PFSK-1 (cell line): ENCODE measurements around the gene TAF1B.

Experiments used
- FOXP2 ChIP-seq: optimal IDR thresholded peaks from 2 replicates; pipeline ENCODE3; 2011; ENCODE audit warnings: borderline replicate concordance, control low read depth, inconsistent platforms; ENCODE audit not compliant: insufficient read depth; ENCODE audit errors: extremely low read length, extremely low read depth
- POLR2AphosphoS5 ChIP-seq: IDR thresholded peaks from 2 replicates; pipeline ENCODE4 v1.6.1; 2012; ENCODE audit warnings: low read depth, mild to moderate bottlenecking, control low read depth, low read length, moderate library complexity
- REST ChIP-seq, 2 experiments: IDR thresholded peaks; 2 replicates each; pipeline versions ENCODE4 v1.6.1 to v1.8.0; 2011 to 2012; ENCODE audit warnings: low read depth in 2 of 2, low read length in 2 of 2, control low read depth in 1 of 2, inconsistent platforms in 1 of 2, mild to moderate bottlenecking in 1 of 2, moderate library complexity in 1 of 2; ENCODE audit not compliant: insufficient read depth in 1 of 2
- SIN3A ChIP-seq: IDR thresholded peaks from 2 replicates; pipeline ENCODE4 v1.6.1; 2012; ENCODE audit warnings: mild to moderate bottlenecking, low read length, moderate library complexity, borderline replicate concordance; ENCODE audit not compliant: insufficient read depth
- TAF1 ChIP-seq: IDR thresholded peaks from 2 replicates; pipeline ENCODE4 v1.6.1; 2012; ENCODE audit warnings: low read length, control low read depth, borderline replicate concordance; ENCODE audit not compliant: insufficient read depth

- TF ChIP-seq TAF1 = no peak
- no peak for TF ChIP-seq REST (IDR thresholded peaks at IDR 0.05; ENCODE audit: insufficient read depth in 1 of 2, low read depth in 2 of 2, low read length in 2 of 2)
- no peak for TF ChIP-seq POLR2AphosphoS5
- no peak for TF ChIP-seq FOXP2
- TF ChIP-seq SIN3A = no peak
These were observed 46.9 kb upstream of the TAF1B start for GRCh38 chr2:9796056-9797010.
